SW480 (cell line): Measurements from ENCODE around the gene RECK.
"Not testable (repeated sequence)": the region's sequence is repeated elsewhere in the genome, so short reads cannot be mapped to it uniquely, and the experiment has no call there.

ENCODE experiments used
- DNase-seq: peaks from one replicate; pipeline ENCODE4 v3.0.0-alpha.2; 2016; ENCODE audit warnings: low spot score

Gene RECK

GRCh38 chr9:36064448-36065037 is 27.8 kb downstream of the RECK start:
- DNase-seq, result no peak

- no peak for DNase-seq
Measured at GRCh38 chr9:36074055-36074454, 37.3 kb downstream of the RECK start.

DNA sequence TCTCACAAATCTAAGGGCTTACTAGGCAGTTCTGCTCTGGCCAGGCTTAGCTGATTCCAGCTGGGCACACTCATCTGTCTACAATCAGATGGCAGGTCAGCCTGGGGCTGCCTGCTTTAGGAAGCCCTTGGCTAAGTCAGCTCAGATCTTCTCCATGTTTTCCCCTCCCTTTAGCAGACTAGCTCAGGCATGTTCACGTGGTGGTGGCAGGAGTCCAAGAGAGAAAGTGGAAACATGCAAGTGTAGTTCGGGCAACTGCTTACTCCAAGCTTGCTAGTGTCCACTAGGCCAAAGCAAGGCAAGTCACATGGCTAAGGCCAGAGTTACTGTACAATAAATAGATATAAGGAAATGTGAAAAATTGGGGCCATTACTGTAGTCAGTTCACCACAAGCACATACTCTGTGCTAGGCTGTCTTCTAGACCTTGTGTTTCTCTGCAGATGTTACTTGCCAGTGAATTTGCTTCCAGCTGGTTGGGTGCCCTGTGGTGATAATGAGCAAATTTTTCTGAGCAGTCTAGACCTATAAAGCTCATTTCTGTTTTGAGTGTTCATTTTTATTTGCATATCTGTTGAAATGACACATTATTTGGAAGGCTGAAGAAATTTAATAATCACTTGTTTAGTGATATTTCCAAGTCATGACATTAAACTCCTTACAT is 38.3 kb downstream of the RECK start:
- DNase-seq, result no peak

GRCh38 chr9:36078051-36078450 is 41.3 kb downstream of the RECK start:
- DNase-seq, result no peak

DNA sequence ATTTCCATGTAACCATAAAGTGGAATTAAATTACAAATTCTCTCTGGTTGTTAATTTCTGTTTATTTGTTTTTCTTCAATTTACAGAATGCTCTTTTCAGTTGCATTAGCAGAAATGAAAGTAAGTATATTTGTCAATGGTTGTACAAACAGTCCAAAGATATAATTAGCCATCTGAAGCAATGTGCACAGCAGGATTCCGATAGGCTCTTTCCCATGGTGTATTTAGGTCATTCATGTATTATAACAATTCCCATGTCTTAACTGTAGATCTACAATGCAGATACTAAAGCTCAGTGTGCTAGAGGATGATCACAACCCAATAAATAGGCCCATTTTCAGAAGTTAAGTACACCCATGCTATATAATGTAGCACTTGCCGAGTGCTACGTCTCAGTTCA is 43.8 kb downstream of the RECK start:
- no peak for DNase-seq

DNA sequence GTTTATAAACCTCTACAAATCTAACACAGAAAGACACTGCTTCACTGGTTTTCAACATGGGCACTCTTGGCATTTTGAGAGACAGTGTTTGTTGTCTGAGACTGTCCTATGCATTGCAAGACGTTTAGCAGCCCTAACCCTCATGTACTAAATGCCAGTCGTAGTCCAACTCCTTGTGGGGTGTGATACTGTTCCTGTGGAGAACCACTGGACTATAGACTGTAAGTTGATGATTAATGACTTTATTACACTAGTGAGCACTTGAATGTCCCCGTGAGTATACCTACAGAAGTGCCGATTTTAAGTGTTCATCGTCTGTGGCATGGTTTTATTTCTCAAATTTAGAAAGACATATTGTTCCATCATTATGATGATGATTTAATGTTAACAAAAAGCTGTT is 46.2 kb downstream of the RECK start:
- no peak for DNase-seq

GRCh38 chr9:36086442-36086841 is 49.7 kb downstream of the RECK start:
- no peak for DNase-seq

DNA sequence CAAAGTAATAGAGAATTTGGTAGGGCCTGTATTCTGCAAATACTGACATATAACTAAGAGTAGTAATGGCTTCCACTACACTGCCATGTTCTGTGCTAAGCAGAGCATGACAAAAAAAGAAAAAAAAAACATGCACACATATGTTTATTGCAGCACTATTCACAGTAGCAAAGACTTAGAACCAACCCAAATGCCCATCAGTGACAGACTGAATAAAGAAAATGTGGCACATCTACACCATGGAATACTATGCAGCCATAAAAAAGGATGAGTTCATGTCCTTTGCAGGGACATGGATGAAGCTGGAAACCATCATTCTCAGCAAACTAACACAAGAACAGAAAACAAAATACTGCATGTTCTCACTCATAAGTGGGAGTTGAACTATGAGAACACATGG is 50.3 kb downstream of the RECK start:
- not testable (repeated sequence) for DNase-seq

- DNase-seq, result no peak
Measured at GRCh38 chr9:36088020-36088419, 51.3 kb downstream of the RECK start.

GRCh38 chr9:36091026-36091953 is 54.6 kb downstream of the RECK start:
- no peak for DNase-seq

- no peak for DNase-seq
Measured at GRCh38 chr9:36092014-36092413, 55.3 kb downstream of the RECK start.

DNA sequence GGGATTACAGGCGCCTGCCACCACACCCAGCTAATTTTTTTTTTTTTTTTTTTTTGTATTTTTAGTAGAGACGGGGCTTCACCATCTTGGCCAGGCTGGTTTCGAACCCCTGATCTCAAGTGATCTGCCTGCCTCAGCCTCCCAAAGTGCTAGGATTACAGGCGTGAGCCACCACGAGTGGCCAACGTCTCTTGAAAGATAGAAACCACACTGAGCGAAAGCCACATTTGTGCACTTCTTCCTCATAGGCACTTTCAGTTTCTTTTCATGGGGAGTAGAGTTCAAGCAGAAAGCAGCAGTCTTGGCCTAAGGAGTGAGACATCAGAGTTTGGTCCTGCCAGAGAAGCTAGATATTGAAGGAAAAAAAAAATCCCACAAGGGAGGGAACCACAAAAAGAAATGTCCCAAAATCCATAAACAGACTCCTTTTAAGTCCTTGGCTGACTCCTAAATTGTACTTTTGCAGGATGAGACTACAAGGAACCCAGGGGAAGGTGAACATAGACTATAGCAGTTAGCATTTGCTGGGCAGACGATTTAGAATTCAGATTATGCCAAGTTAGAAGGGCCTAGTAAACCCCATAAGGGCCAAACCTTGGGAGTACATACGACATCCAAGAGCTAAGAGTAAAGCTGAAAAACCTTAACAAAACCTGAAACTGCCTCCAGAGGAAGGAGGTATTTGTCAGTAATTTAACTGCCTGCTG is 55.9 kb downstream of the RECK start:
- no peak for DNase-seq

GRCh38 chr9:36093384-36093783 is 56.7 kb downstream of the RECK start:
- no peak for DNase-seq

DNA sequence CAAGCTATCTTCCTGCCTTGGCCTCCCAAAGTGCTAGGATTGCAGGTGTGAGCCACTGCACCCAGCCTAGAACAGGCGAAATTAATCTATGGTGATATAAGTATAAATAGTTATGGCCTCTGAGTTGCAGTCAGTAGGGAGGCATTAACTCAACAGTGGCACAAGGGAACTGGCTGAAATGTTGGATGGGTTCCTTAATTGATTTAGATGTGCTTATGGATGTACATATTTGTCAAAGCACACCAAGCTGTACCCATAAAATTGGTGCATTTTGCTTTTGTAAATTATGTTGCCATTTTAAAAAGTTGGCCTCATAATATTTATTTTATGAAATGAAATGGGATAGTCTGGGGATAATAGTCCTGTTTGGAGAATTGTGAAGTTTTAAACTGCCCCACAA is 63.0 kb downstream of the RECK start:
- no peak for DNase-seq

GRCh38 chr9:36100532-36100931 is 63.8 kb downstream of the RECK start:
- no peak for DNase-seq

GRCh38 chr9:36101916-36102741 is 65.4 kb downstream of the RECK start:
- DNase-seq, result peak; percentile 48

DNA sequence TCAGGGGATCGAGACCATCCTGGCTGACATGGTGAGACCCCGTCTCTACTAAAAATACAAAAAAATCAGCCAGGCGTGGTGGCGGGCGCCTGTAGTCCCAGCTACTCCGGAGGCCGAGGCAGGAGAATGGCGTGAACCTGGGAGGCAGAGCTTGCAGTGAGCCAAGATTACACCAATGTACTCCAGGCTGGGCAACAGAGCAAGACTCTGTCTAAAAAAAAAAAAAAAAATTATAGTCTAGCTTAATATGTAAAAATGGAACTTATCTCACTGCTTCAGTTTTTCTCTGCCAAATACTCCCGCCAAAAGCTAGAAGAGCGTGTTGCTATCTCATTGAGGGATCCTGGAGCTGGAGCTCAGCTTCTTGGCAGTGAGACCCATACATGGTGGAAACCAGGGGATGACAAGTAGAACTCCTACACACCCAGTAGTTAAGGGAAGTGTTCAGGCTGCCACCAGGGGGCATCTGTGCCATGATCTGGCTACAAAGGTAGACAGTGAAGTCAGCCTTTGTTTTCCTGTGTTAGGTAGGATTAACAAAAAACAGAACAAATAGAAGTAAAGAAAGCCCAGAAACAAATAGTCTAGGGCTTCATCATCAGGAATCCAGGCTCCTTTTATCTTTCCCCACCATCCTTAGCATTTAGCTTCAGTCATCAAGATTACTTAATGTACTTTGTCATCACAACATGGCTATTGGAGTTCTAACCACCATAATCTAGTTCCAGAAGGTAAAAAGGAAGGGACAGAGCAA is 66.2 kb downstream of the RECK start:
- DNase-seq, result peak; percentile 81

GRCh38 chr9:36109071-36109470 is 72.4 kb downstream of the RECK start:
- DNase-seq, result no peak

GRCh38 chr9:36110434-36110833 is 73.7 kb downstream of the RECK start:
- DNase-seq, result no peak

DNA sequence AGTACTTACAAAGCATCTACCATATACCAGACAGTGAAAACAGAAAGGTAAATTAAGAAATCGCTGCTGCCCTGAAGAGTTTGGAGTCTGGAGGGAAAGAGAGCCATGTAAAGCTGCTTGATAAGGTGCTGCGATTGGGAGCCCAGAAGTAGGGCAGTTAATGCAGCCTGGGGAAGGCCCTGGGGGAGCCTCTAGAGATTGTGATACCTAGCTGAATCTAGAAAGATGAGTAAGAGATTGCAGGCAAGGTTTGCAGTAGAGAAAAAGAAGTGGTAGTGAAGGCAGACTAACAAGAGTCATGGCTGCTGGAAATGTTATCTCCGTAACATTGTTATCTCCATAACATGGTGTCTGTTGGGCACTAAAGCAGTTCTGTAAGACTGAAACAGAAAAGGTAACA is 75.8 kb downstream of the RECK start:
- no peak for DNase-seq

GRCh38 chr9:36113999-36114398 is 77.3 kb downstream of the RECK start:
- DNase-seq, result no peak
